NCI-H2196 (cell line): ENCODE measurements around the gene C16orf96.

Experiments
- DNase-seq: peaks from one replicate; lab custom pipeline; 2025; ENCODE audit not compliant: unreplicated experiment; lab: John Stamatoyannopoulos, UW

Gene C16orf96

GRCh38 chr16:4525069-4525468, 31.1 kb upstream of the C16orf96 start:
- DNase-seq = no peak

GRCh38 chr16:4525634-4526277, 30.4 kb upstream of the C16orf96 start:
- no peak for DNase-seq

- no peak for DNase-seq
Measured at GRCh38 chr16:4529085-4530060, 26.8 kb upstream of the C16orf96 start.

- DNase-seq = no peak
Measured at GRCh38 chr16:4531811-4532210, 24.3 kb upstream of the C16orf96 start.

DNA sequence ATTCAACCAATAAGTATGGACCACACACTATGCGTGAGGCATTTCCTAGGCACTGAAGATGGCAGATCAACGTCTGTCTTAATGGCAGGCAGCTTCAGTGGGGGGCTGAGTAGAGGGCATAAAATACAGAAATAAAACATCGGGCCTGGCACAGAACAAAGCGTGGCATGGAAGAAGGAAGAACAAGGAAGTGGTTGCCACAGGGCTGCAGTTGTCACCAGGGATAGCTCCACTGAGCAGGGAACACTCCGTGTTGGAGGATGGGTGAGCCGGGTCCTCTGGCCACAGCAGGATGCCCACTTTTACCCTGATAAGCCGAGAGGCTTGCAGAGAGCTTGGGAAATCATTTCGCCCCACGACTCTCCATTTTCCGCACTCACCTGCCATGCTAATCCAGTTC, 23.9 kb upstream of the C16orf96 start:
- DNase-seq = no peak

DNA sequence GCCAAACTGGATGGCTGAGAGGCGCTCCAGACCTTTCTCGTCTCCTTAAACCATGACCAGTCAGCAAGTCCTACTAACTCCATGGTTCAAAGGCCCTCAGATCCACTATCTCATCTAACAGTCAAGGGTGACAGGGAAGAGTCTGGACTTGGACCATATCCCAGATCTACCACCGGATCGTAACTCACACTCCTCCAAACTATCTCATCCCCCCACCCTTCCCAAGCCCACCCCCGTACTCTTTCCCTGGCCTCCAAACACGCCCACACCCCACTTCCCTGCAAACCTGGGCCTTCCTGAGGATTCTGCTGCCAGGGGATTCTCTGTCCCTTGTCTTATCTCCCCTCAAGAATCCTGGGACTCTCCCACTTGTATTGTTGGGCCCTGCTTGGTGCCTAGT, 22.6 kb upstream of the C16orf96 start:
- no peak for DNase-seq

DNA sequence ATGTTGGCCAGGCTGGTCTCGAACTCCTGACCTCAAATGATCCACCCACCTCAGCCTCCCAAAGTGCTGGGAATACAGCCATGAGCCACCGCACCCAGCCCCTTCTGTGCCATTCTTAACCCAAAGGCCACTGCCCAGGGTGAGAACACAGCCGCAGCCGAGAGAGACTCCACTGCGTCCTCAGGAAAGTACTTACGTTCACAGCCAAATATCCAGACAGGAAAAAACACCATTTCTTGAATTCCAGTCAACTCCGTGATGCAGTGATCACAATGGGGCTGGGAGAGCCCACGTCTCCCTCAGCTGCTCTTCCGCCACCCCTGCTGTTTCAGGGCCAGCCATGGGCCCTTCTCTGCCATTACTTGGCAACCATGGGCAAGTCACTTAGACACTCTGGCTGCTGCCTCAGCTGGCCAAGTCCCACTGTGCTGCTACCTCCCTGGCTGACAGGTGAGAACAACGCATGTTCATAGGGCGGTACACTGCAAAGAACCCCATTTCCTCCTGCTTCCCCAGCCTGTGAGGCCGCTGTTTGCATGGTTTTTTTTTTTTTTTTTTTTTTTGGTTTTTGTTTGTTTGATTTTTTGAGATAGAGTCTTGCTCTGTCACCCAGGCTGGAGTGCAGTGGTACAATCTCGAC, 21.9 kb upstream of the C16orf96 start:
- no peak for DNase-seq

DNA sequence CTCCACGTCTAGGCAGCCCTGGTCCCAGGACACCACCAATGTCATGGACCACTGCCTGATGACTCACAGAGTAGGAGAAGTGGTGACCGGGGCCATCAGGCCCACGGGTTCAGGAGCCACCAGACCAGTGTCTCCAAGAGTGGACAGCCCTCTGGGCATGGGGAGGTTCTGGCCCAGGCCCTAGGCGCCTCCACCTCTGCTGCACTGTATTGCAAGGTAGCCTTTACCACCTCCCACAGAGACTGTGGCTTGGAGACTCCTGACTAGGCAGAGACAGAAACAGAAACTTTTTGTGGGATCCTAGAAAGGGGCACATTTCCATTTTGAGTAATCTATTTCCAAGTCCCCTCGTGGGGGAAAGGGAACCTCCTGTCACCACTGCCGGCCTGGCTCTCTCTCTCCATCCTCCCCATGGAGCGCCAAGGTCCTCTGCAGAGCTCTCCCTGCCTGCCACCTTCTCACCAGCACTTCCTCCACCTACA, 20.5 kb upstream of the C16orf96 start:
- no peak for DNase-seq

DNA sequence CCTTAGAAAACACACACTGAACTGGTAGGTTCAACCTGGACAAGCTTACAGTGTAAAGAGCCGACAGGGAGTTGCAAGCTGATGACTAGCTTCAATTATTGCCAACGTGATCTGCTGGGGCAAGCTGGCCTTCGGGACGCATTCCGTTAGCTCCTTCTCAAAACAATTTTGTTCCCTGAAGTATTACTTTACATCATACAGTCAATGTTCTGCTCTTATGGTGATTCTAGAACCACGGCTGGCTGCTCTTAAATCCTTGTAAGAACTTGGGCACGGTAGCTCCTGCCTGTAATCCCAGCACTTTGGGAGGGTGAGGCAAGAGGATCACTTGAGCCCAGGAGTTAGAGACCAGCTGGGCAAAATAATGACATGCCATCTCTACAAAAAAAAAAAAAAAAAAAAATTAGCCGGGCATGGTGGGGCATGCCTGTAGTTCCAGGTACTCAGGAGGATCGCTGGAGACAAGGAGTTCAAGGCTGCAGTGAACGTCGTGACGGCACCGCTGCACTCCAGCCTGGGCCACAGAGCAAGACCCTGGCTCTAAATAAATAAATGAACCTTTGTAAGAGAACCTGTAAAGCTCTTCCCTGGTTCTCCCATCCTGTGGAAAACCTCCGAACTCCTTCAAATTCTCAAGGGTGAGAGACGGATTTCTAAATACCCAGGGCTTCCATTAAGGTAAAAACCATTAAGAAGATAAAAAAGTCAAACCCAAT, 19.6 kb upstream of the C16orf96 start:
- no peak for DNase-seq

GRCh38 chr16:4537376-4538343, 18.5 kb upstream of the C16orf96 start:
- DNase-seq = no peak

GRCh38 chr16:4538350-4539235, 17.5 kb upstream of the C16orf96 start, which contains the start of gene CDIP1:
Gene CDIP1 (minus strand): TSS chr16:4538773. CDS start chr16:4514130, 24,643 bp downstream.
- peak; percentile 98 for DNase-seq

DNA sequence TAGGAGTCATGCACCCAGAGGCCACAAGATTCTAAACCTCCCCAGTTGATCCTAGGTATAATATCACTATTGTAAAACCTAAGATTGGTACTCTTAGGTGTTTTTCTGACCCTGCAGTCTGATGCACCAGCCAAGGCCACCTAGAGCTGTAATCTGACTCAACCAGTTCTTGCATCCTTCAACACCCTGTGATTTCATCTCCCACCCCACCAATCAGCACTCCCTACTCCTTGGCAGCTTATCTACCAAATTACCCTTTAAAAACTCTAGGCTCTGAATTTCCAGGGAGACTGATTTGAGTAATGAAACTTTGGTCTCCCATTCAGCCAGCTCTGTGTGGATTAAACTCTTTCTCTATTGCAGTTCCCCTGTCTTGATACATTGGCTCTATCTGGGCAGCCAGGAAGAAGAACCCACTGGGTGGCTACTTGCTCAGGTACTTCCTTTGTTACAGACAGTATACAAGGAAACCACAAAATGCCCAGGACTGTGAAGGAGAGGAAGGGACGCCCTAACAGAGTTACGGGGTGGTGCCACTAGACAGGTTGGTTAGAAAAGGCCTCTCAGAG, 16.3 kb upstream of the C16orf96 start:
- no peak for DNase-seq

DNA sequence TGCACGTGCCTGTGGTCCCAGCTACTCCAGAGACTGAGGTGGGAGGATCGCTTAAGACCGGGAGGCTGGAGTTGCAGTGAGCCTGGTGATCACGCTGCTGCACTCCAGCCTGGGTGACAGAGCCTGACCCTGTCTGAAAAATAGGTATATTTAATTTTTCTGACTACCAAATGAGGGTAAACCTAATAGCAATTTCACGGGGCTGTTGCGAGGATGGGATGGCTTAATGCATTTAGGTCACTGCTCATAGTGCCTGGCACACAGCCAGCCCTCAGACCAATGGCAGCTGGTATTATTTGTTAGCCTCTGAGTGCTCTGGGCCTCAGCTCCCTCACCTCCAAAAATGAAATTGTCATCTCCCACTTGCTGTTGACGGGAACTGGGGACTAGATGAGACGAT, 11.7 kb upstream of the C16orf96 start:
- DNase-seq = no peak

- DNase-seq = no peak
Measured at GRCh38 chr16:4548124-4548523, 8.0 kb upstream of the C16orf96 start.

DNA sequence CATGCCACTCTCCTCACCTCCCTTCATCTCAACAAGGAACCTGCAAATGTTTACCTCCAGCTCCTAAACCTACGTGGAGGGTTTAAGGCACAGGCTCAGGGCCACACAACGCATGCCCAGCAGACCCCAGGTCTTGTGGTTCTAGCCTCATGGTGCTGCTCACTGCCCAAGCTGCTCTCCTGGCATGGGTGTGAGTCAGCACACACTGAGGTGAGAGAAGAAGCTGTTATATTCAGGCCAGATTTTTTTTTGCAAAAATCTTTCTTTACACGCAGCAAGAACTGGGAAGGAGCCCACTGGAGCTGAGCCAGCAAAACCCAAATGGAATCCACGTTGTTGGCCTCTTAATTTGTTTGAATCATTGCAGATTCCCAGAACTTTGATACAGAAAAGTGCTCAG, 5.5 kb upstream of the C16orf96 start:
- no peak for DNase-seq

DNA sequence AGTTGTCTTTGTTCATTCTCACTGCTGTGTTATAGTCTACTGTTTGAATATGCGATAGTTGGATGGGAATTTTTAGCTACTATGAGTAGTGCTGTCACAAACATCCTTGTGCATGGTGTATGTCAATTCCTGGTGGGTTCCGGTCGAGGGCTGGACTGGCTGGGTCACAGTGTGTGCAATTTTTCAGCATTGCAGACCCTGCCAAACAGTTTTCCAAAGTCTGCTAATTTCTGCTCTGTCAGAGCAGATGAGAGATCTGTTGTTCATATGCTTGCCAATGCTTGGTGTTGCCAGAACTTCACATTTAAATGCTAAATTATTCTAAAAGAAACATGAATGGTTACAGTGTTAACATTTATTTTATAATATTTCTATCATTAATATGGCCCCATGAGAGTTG, 3.6 kb upstream of the C16orf96 start:
- no peak for DNase-seq

DNA sequence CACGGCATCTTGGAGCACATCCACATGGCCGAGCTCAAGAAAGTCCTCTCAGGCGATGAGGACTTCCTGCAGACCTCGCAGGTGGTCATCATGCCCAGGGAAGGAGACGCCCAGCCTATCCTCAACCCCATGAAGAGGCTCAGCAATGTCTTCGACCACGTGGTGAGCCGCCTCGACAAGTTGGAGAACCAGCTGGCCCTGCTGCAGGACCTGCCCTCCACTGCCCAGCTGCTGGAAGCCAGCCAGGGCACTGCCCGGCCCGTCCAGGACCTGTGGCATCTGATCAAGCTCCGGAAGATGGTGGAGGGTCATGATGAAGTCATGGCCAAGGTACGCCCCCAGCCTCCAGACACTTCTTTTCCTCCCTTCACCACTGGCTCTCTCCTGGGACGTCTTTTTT, 440 bp downstream of the C16orf96 start:
- DNase-seq = no peak

DNA sequence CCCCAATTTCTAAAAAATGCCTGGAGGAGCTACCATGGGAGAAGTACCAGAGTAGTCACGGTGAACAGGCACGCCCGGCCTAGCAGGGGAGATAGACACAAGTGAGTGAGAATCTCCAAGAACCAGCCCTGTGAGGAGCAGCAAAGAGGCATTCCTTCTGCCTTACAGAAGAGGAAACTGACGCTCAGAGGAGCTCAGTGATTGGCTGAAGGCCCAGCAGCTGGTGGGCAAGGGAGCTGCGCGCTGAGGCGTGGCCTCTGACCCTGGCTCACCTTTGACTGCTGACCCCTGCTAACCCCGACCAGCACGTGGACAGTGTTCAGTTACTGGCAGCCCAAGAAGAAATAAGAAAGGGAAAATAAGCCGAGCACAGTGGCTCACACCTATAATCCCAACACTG, 1.8 kb downstream of the C16orf96 start:
- DNase-seq = no peak
